OCI-M2 (cell line): ENCODE results near the gene PCBP4.
A peak's percentile ranks its signal among the peaks of the same experiment; 100 is the strongest.
"Not testable (repeated sequence)": the region's sequence is repeated elsewhere in the genome, so short reads cannot be mapped to it uniquely, and the experiment has no call there.

Source experiments
- DNase-seq: peaks from one replicate; lab custom pipeline; 2025; ENCODE audit not compliant: unreplicated experiment; lab: John Stamatoyannopoulos, UW

The PCBP4 gene

DNA sequence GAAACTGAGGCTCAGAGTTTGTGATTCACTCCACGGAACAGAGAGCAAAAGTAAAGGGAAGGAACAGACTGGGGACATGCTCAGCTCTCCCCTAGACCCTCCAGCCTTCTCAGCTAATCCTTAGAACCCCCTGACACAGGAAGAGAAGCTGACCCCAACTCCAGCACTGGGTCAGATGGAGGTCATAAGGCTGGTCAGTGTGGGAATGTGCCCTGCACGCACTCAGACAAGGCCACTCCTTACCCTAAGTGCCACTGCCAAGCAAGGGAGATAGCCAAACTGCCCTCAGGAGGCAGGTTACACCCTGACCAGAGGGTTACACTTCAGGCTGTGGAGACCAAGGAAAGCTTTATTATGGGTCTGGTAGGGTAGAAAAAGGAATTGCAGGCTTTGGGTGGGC, 27.3 kb upstream of the PCBP4 start:
- no peak for DNase-seq

DNA sequence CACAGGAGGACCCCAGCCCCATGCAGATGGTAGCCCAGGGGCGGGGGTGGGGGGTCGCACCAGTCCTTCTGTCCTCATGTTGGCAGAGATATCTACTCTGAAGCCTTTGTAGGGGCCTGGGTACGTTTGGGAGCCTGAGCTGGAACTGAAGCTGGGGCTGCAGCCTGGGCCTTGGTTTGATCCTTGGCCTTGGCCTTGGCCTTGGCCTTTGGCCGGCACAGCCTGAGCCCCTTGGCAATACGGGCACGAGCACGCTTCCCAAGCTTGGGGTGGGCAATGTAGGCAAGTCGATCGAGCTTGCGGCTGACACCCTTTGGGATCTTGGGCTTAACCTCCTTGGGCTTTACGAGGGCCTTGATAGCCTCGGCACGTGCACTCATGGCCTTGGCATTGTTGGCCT, 26.4 kb upstream of the PCBP4 start:
- not testable (repeated sequence) for DNase-seq

DNA sequence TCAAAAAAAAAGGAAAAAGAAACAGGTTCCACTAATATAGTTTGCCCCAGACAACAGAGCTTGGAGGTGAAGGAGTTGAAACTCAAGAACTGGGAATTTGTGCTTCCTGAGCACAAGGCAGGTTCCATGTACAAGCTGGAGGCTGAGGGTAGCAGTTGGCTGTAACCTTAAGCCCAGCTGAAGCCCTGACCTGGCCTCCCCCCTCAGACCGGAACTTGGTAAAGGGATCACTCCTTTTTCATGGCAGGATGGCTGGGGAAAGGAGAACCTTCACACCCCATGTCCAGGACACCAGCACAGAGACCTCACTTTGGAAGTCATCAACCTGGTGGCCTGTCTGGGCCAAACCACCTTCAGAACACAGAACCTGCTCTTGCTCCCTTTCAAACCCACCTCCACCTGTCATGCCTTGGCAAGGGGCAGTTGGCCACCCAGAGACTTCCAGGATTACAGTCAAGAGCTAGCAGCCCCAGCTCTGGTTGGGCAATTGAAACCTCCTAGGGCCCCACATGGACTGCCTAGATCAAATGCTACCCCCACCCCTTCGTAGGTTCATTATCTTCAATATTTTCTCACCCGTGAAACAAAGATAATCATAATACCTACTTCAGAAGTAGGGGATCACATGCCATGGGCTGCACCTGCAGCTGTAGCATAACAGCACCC, 24.9 kb upstream of the PCBP4 start:
- no peak for DNase-seq

GRCh38 chr3:51990501-51990971, 23.3 kb upstream of the PCBP4 start:
- DNase-seq, result not testable (repeated sequence)

DNA sequence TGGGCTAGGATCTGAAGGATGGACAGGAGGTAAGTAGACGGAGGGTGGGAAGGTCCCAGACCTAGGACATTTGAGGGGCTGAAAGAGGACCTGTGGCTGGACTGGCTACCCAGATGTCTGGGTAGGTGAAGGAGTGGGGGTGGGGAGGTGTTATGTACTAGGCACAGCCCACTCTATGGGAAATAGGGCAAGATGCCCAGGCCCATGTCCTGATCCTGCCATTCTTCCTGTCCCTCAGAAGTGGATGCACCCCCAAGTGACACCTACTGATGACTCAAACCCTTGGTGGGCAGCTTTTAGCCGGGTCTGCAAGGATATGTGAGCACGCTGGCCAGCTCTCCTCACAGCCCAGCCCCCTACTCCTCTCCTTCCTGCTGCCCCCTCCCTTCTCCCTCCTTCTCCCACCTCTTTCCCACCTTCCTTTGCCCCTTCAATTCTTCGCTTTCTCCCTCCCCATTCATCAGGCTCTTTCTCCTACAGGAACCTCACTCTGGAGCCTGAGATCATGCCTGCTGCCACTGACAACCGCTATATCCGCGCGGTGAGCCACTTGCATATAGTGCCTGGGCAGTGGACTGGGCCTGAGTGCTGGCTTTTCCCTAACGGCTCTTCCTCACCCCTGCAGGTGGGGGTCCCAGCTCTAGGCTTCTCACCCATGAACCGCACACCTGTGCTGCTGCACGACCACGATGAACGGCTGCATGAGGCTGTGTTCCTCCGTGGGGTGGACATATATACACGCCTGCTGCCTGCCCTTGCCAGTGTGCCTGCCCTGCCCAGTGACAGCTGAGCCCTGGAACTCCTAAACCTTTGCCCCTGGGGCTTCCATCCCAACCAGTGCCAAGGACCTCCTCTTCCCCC, 21.3 kb upstream of the PCBP4 start:
- no peak for DNase-seq

DNA sequence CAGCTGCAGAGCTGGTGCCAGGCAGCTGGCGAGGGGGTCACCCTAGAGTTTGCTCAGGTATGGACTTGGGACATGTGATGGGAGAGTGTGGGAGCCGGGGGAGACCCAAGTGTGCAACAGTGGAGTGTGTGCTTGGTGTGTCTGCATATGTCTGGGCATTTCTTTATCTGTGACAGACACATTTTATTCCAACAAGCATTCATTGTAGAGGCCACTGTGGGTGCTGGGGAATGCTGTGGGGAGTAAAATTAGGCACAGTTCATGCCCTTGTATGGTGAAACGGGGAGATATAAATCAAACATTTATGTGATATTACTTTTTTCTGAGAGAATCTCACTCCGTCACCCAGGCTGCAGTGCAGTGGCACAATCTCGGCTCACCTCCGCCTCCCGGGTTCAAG, 20.3 kb upstream of the PCBP4 start:
- DNase-seq, result no peak

GRCh38 chr3:51986010-51986947, 19.0 kb upstream of the PCBP4 start:
- DNase-seq, result no peak

DNA sequence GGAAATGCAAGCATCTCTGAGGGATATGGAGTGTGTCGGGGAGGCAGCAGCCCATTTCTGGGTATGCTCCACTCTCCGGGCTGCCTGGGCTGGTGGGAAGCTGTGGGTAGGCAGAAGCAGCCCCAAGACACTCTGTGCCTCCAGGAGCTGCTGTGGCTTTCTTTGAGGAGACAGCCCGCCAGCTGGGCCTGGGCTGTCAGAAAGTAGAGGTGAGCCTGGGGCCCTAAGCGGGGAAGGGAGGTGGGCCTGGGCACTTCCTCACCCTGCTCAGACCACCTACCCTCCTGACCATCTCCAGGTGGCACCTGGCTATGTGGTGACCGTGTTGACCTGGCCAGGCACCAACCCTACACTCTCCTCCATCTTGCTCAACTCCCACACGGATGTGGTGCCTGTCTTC, 17.8 kb upstream of the PCBP4 start:
- no peak for DNase-seq

GRCh38 chr3:51984269-51984647, 17.0 kb upstream of the PCBP4 start:
- DNase-seq, result no peak

DNA sequence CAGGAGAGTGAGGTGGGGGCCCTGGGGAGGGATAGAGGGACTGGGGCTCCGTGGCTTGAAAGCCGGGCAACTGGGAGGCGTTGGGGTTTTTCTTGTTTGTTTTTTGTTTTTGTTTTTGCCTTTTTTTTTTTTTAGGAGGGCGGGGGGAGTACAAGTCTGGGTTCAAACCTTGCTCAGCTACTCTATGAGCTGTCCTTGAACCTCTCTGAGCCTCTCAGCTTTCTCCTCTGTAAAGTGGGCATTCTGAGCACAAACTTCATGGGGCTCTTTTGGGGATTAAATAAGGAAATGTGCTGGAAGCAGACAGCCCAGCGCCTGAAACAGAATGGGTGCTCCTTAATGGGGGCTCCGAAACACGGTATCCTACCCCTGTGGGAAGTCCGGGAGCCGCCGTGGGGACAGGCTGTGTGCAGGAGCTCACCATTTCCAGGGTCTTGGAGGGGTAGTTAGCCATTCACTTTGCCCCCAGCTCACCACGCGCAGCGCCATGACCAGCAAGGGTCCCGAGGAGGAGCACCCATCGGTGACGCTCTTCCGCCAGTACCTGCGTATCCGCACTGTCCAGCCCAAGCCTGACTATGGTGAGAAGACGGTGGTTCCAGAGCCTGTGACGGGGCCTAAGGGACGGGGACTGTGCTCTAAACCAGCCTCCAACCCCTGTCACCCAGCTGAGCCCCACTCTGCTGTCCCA, 16.5 kb upstream of the PCBP4 start:
- no peak for DNase-seq

DNA sequence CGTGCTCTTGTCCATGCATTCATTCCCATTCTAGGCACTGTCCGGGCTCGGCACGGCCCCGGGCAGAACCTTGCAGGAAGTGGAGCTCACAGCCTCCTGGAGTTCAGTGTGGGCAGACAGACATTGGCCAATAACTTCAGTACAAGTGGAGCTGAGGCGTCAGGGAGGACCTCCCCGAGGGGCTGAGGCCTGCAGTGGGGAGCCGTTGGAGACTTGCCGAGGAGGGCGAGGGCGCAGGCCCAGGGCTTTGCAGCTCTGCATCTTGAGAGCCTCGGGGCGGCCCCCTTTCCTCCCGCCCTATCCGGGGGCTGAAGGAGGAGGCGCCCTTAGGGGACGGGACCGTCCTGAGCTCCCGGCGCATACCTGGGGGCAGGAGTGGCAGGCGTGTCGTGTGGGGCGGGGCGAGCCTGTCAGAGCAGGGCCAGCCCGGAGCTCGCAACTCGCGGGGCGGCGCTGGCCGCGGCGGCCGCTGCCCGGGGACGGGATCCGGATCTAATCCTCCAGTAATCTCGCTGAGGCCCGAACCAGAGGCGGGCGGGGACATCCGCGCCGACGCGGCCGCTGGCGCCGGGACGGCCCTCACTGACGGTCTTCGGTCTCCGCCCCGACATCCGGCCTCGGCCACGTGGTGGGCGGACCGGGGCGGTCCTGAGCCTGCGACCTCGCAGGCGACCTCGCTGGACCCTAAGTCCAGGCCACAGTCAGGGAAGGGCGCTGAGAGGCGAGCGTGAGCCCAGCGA, 15.8 kb upstream of the PCBP4 start, which contains the start of gene ACY1:
Gene ACY1, plus strand, starts transcription at position 698 of the 740 bp plus-strand sequence. CDS start 530 bp downstream, outside the sequence.
- peak; percentile 59 for DNase-seq

DNA sequence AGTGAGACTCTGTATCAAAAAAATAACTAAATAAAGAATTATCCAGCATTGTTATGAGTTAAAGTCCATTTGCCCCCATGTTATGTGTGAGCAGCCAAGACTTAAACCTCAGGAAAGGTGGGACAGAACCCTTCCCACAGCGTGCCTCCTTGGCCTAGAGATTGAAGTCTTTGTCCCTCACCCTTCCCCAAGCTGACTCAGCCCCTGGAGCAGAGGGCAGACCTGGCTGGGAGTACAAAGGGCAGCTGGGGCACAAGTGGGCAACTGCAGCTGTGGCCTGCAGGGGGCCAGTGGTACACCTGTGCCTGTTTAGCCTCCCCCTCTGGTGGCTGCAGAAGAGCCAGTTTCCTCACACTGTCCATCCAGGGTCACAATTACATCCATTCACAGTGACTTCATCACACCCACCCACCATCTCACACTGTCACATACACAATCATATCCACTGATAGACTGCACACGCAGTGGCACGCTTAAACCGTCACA, 15.1 kb upstream of the PCBP4 start:
- no peak for DNase-seq

- DNase-seq, result no peak
Observed at GRCh38 chr3:51980253-51980652, 13.0 kb upstream of the PCBP4 start.

DNA sequence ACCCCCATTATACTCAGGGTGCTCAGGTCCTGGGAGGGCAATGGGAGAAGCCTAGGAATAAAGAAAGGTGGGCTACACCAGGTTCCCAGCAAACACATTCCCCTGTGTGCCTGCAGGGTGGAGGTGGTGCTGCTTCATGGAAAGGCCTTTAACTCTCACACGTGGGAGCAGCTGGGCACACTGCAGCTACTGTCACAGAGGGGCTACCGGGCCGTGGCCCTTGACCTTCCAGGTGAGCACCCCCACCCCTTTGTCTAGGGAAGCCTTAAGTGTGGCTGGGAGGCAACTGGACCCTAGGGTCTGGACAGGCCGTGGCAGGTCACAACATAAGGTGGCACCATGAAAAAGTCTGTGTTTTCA, 10.9 kb upstream of the PCBP4 start:
- DNase-seq, result no peak

GRCh38 chr3:51977446-51978142, 10.3 kb upstream of the PCBP4 start:
- no peak for DNase-seq

- DNase-seq, result no peak
Observed at GRCh38 chr3:51975852-51976549, 8.7 kb upstream of the PCBP4 start.

- no peak for DNase-seq
Observed at GRCh38 chr3:51974963-51975851, 8.0 kb upstream of the PCBP4 start, which contains the start of gene ABHD14A. TSS of gene ABHD14A (plus strand) at chr3:51975064. CDS start at chr3:51975136, 72 bp downstream.
